IMR-90 (cell line): ENCODE results near the gene C3orf22.

Experiments
- BHLHE40 ChIP-seq: fragments of 150-350 bp; IDR thresholded peaks from 2 replicates; pipeline ENCODE4 v1.6.1; 2016; ENCODE audit warnings: mild to moderate bottlenecking, low read depth, low read length
- CHD1 ChIP-seq: IDR thresholded peaks from 2 replicates; pipeline ENCODE4 v1.6.1; 2012; ENCODE audit warnings: low read depth, low read length, improper control_type of control experiment
- CTCF ChIP-seq: conservative IDR thresholded peaks from 2 replicates; pipeline ENCODE4 v1.5.1; 2012; ENCODE audit warnings: mild to moderate bottlenecking, low read depth, low read length, improper control_type of control experiment
- MAZ ChIP-seq: IDR thresholded peaks from 2 replicates; pipeline ENCODE4 v1.6.1; 2012; ENCODE audit warnings: low read depth, mild to moderate bottlenecking, low read length, improper control_type of control experiment, moderate library complexity, borderline replicate concordance
- MXI1 ChIP-seq: IDR thresholded peaks from 2 replicates; pipeline ENCODE4 v1.6.1; 2012; ENCODE audit warnings: low read depth, mild to moderate bottlenecking, low read length, moderate library complexity, borderline replicate concordance
- POLR2A ChIP-seq: IDR thresholded peaks from 2 replicates; pipeline ENCODE4 v1.6.1; 2012; ENCODE audit warnings: mild to moderate bottlenecking, low read depth, low read length
- RAD21 ChIP-seq: IDR thresholded peaks from 2 replicates; pipeline ENCODE4 v1.6.1; 2012; ENCODE audit warnings: low read length, improper control_type of control experiment
- RCOR1 ChIP-seq: IDR thresholded peaks from 2 replicates; pipeline ENCODE4 v1.6.1; 2012; ENCODE audit warnings: mild to moderate bottlenecking, low read length, improper control_type of control experiment; ENCODE audit not compliant: insufficient replicate concordance

- TF ChIP-seq CTCF (no peak), BHLHE40 (no peak), MXI1 (no peak), POLR2A (no peak), RCOR1 (no peak), MAZ (no peak), CHD1 (no peak), RAD21 (no peak)
Observed at GRCh38 chr3:126581569-126581968, 22.8 kb upstream of the C3orf22 start.
